Fibroblast of skin of abdomen (primary cell): ENCODE measurements around the gene TEAD1.

ENCODE experiments used
- DNase-seq: peaks from one replicate; pipeline ENCODE4 v3.0.0-alpha.2; 2013

Gene TEAD1

DNA sequence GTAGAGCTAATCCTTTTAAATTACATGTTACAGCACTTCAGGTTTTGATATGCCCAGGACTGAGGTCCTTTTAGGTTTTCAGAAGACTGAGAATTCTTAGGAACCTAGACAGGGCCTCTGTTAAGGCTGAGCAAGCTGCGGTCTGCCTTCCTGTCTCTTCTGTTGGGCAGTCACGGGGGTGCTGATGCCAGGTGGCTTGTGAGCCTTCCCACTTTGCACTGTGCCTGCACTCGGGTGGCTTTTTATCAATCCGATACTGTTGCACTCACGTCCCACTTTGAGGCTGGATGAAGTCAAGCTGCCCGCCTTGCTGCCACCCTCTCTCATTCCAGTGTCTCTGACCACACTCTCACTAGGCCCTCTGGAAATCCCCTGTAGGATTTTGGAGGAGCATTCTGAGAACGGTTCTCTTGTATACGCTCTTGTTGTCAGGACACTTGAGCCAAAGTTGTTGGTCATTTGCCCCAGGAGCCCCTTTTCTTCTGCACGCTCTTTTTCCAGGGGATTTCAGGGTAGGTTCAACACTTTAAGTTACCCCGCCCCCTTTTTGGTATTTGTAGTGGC lies 141.8 kb downstream of the TEAD1 start:
- DNase-seq, result no peak

DNA sequence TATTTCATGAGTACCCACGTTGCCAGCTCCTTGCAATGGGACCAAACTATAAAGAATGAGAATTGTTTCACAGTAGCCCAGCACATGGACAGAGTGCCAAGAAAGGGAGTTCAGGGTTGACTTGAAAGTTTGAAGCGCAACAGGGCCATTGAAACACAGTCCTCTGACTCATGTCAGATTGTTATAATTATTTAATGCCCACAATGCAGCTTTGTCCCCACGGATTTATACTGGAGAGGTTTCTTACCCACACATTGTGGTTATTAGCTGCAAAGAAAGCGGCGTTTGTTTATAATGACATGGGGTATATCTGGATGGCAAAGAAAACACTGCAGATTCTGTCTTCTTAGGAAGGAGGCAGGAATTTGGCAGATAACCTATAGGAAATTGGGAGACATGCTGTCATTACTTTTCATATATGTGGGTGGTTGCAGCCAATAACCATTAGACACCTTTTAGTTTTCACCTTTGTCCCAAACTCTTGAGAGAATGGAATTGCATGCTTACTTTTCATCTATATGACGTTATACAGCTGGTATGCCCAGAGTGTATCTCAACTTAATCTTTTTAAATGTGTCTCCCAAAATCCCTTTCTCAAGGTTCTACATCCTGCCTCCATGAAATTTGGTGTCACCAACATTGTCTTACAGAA lies 143.6 kb downstream of the TEAD1 start:
- DNase-seq, result no peak

DNA sequence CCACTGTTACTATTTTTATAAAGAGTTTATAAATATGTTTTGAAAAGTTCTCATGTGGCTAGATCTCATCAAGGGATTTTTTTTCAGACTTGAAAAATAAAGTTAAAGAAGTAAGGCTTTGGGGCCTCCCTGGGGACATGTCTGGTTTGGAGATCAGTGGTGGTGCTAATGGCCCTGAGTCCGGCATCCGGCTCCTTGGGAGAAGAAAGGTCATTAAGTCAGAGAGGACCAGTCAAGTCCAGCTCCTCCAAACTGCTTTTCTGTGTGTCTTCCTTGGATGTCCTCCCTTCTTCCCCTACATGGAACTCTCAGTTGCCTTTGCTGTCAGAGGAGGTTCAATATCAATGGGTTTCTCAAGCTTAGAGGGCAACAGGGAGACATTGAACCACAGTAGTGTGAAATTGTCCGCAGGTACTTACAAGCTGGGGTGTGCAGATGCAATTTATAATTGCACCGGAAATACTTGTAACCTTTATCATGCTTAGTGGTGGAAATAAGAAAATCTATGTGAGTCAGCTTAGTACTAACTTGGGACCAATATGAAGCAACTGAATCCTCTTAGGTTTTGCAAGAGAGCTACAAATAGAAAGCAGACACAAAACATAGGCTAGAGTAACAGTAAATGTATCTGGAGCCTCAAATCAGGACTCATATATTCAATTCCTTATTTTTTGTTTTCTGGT lies 144.3 kb downstream of the TEAD1 start:
- DNase-seq, result peak; percentile 86

GRCh38 chr11:12822392-12823022 lies 148.3 kb downstream of the TEAD1 start:
- DNase-seq, result no peak

DNA sequence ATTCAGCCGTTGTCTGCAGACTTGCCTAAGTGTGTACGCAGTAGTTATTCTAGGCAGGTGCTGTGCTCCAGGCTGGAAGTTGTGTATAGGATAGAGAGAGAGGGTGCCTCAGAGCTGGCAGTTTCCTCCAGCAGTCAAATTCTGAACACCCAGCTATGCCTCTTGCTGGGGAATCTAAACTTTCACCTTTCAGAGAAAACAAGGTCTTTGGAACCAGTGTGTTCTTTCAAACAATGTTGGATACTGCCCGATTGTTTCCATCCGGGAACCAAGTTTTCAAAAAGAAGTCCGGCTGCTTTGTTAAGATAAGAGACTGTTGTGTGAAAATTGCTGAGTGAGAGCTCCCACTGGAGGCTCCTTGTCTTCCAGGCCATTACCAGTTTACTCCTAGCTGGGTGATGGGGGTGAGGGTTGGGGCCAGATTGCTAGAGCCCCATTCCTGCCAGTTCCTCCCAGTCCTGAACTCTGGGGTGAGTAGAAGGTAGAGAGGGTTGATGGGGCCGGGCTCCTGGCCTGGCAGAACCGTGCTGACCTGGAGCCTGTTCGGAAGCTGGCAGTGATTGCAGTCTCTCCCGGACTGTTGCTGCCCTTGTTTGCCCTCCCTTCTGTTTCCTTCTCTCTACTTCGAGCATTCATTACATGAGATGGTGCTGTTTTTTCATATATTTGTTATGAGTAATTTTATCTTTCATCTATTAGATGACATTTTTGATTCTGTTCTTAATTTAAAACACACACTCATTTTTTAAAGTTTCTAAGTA lies 150.2 kb downstream of the TEAD1 start:
- DNase-seq, result no peak

DNA sequence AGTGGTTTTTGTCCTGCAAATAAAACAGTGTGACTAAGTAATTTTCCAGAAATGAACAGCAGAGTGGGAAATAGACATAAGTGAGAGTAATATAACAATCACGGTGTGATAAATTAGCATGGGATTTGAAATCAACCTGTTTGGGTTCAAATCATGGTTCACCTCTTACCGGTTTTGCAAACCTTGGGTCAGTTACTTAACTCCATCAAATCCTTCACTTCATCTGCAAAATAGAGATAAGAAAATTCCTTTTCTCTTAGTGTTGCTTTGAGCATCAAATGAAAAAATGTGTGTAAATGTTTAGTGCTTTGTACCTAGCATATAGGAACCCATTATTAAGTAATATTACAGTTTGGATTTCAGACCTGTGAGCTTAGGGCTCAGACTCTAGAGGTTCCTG lies 152.2 kb downstream of the TEAD1 start:
- DNase-seq, result no peak

DNA sequence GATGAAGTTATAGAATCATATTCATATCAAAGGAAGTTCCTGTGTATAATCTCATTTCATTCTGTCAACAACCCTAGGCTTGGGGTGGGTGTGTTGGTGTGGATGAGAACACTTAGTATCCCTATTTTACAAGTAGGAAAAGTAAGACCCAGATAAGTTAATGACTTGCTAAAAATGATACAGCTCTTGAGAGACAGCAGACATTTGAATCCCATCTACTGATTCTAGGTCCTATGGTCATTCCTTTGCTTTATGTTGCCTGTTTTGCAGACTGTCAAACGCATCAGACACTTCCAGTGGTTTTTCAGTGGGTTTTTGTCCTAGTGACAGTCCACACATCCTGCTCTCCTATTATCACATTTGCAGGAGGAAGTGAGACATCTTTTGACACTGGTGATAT lies 153.1 kb downstream of the TEAD1 start:
- DNase-seq, result no peak

GRCh38 chr11:12827929-12828812 lies 153.9 kb downstream of the TEAD1 start:
- peak; percentile 73 for DNase-seq

DNA sequence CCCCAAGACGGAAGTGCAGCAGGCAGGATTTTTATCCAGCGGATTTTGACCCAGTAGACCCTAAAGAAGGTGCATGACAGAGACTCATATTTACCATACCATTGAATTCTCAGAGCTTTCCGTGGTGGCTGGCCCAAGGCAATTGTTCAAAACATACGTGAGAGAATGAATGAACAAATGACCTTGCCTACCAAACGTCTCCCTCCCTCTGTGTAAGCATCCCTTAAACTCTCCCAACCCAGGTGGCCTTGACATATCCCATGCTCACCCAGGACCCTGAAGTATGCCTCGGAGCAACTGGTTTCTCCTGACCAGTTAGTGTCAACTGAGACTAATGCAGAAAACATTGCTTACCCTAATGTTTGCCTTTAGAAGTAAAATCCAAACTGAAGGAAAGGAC lies 154.9 kb downstream of the TEAD1 start:
- no peak for DNase-seq

DNA sequence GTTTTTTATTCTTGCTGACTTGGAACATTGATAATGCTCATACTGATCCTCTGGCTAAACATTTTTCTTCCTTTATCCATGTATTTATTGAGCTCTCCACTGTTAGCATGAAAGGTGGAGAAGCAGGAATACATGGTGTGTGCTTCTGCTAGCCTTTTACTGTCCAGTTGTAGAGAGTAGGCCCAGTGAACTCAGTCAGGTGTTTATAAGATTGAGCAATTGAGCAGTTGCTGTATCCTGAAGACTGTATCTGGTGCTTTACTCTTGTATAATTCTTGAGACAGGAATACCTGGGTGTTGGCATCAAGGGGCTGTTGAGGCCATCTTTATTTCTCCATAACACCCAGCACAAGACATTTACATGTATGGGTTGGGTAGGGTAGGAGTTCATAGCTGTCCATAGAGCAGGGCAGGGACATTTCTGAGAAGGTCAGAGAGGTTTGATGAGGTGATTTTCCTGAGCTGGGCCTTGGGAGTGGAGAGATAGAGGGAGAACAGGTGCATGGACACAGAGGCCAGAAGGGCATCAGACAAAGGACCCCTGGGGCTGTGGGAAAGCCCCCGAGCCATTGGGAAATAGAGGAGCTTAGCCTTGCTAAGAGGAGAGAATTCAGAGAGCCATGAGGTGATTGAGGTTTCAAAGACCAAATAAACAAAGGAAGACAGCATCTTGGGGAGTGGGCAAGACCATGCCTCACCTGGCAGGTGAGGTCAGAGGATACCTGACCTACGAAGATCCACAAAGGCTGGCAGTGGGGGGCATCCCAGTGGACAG lies 155.5 kb downstream of the TEAD1 start:
- DNase-seq, result no peak

DNA sequence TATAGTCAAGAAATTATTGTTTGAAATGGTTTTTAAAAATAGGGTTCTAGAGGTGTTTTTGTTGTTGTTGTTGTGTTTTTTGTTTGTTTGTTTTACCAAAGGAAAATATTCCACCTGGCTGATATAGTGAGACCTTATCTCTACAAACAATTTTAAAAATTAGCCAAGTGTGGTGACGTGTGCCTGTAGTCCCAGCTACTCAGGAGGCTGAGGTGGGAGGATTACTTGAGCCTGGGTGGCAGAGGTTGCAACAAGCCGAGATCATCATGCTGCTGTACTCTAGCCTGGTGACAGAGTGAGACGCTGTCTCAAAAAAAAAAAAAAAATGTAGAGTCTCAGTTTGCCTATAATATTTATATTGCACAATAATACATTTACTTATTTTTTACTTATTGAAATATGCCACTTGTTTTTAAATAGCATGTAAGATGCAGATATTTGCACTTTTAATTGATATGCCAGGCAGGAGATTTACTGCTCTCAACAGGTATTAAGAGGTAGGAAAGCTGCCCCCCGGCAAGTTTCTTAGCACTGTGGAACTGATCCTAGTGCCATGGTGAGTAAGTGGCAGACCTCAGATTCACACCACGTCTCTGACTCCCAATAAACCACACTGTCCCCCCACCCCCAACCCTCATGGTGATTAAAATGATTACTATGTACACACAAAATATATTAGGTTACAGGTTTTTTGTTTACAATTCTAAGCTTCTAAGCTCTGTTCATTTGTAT lies 157.4 kb downstream of the TEAD1 start:
- no peak for DNase-seq

DNA sequence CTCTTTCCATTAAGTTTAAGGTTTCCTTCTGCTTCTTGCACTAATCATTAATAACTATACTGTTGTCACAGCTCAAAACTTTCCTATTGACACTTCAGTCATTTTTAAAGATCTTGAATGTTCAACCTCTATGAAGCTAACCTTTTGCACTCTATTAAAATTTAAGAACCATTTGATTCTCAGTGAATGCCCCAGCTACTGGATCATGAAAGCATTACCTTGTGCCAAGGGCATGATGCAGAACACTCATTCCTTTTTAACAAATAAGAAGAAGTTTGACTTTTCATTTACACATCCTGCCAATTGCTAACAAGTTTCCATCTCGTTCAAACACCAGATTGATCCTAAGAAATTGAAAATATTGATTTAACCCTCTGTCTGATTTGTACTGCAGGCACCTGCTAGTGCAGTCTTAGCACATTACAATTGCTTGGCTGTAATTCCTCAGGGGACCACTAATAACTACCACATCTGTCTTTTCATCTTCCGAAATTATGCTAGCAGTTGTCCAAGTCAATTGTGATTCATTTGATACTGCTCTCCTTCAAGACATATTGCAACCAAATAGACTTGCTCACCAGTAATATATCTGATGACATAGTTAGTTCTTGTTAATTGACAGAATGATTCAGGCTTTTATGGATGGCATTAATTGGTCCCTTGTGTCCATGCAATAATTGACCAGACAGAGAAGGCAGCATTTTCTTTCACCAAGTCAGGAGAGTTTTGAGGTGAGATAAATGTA lies 158.4 kb downstream of the TEAD1 start:
- peak; percentile 60 for DNase-seq

GRCh38 chr11:12834166-12834565 lies 159.9 kb downstream of the TEAD1 start:
- no peak for DNase-seq

DNA sequence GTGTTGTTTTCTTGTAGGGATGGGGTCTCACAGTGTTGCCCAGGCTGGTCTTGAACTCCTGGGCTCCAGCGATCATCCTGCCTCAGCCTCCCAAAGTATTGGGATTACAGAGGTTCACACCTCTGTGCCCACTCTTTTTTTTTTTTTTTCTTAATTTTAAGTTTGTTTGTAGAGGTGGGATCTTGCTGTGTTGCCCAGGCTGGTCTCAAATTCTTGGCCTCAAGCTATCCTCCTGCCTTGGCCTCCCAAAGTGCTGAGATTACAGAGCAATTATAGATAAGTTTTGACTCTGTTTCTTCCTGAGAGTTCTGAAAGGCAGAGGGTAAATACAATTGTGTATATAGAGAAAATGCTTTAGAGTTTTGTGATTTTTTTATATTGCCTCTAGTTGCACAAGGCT lies 160.4 kb downstream of the TEAD1 start:
- no peak for DNase-seq

GRCh38 chr11:12835286-12835685 lies 161.1 kb downstream of the TEAD1 start:
- DNase-seq, result no peak

- peak; percentile 38 for DNase-seq
These were observed 164.4 kb downstream of the TEAD1 start for GRCh38 chr11:12838463-12839123.

GRCh38 chr11:12840871-12841660 lies 166.8 kb downstream of the TEAD1 start:
- peak; percentile 49 for DNase-seq

GRCh38 chr11:12841946-12842630 lies 167.9 kb downstream of the TEAD1 start:
- peak; percentile 77 for DNase-seq
